HG03060 (cell line): ENCODE data around the gene ZFYVE1.
"Not testable (repeated sequence)": the region's sequence is repeated elsewhere in the genome, so short reads cannot be mapped to it uniquely, and the experiment has no call there.

Source experiments
- ATAC-seq: cut with Tn5 transposase; IDR thresholded peaks from one replicate; pipeline ENCODE4 v1.9.1; 2021; ENCODE audit warnings: low read depth, moderate number of reproducible peaks; ENCODE audit not compliant: unreplicated experiment

ZFYVE1 gene

DNA sequence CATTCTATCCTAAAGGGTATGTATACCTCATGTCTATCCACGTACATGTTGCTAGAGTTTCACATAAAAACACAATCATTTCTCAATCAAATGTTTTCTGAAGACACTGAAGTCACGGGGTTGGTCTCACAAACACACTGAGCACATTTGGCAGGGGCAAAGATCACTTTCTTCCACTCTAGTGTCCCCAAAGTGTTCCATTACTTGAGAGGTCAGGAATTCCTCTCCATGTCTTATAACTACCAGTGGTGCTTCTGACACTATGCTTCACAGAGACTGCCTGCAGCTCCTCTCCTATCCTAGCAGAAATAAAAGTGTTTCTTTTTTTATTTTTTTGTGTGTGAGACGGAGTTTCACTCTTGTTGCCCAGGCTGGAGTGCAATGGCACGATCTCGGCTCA is 19.1 kb downstream of the ZFYVE1 start:
- no peak for ATAC-seq

DNA sequence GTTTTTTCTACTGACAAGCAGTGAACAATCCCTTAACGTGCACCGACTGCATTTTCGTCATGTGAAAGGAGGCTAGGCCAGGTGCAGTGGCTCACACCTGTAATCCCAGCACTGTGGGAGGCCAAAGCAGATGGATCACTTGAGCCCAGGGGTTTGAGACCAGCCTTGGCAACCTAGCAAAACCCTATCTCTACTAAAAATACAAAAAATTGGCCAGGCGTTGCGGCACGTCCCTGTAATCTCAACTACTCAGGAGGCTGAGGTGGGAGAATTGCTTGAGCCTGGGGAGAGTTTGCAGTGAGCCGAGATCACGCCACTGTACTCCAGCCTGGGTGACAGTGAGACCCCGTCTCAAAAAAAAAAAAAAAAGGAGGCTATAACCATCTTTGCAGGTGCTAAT is 22.3 kb downstream of the ZFYVE1 start:
- ATAC-seq, result not testable (repeated sequence)

DNA sequence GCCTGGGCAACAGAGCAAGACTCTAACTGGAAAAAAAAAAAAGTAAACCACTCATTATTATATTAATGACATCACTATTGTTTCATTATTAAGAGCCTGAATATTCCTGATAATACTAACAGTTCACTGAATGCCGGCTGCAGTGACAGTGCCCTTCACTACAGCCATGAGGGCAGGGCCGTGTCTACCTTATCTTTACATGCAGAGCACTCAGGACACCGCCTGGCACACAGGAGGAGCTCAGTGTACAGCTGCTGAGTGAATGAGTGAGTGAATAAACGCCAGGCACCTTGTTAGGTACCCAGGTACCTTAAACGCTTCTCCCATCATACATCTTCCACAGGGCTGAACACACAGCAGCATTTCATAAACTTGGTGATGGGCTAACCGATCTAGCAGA is 23.2 kb downstream of the ZFYVE1 start:
- ATAC-seq, result no peak

DNA sequence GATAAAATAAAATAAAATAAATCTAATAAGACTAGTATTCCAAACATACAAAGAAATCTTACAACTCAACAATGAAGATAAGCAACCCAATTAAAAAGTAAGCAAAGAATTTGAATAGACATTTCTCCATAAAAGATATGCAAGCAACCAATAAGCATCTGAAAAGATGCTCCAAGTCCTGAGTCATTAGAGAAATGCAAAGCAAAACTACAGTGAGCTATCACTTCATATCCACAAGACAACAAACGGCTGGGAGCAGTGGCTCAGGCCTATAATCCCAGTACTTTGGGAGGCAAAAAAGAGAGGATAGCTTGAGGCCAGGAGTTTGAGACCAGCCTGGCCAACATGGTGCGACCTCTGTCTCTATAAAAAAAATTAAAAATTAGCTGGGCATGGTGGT is 26.8 kb downstream of the ZFYVE1 start:
- ATAC-seq, result no peak

DNA sequence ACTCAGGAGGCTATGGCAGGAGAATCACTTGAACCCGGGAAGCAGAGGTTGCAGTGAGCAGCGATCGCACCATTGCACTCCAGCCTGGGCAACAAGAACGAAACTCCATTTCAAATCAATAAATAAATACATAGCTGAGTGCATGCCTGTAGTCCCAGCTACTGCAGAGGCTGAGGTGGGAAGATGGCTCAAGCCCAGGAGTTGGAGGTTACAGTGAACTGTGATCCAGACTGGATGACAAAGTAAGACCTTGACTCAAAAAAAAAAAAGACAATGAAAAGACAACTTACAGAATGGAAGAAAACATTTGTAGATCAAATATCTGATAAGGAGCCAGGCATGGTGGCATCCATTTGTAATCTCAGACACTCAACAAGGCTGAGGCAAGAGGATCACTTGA is 27.6 kb downstream of the ZFYVE1 start:
- no peak for ATAC-seq

DNA sequence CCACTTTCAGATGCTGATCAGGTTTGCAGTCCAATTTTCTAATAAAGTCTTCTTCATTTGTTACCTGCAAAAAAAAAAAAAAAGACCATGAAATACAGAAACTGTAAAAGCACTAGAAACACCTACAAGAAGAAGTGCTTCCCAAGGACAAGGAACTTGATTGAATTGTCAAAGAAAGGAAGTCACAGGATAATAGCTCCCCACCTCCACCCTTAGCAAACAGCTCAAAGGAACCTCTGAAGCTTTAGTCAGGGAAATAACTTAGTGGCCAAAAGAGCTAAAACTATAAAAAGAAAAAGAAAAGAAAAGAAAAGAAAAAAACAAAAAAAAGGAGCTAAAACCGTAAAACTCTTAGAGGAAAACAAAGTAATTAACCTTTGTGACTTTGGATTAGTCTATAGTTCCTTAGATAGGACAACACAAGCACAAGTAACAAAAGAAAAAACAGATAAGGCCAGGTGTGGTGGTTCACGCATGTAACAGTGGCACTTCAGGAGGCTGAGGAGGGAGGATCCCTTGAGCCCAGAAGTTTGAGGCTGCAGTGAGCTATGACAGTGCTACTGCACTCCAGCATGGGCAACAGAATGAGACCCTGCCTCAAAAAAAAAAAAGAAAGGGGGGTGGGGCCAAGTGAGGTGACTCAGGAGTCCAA is 28.5 kb downstream of the ZFYVE1 start:
- no peak for ATAC-seq

DNA sequence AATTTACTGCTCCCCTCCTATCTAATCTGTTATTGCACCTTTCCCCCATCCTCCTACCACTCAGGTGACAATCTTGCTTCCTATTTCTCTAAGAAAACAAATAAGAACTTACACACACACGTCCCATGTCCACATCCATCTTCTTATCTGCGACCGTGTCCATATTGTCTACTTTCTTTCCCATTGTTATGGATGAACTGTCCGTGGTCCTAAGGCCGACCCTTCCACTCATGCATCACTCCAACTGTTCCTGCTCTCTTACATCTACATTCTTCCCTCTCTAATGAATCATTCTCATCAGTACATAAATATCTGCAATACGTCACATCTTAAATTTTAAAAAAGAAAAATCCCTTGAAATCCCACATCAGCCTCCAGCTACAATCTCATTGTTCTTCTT is 30.0 kb downstream of the ZFYVE1 start:
- no peak for ATAC-seq

DNA sequence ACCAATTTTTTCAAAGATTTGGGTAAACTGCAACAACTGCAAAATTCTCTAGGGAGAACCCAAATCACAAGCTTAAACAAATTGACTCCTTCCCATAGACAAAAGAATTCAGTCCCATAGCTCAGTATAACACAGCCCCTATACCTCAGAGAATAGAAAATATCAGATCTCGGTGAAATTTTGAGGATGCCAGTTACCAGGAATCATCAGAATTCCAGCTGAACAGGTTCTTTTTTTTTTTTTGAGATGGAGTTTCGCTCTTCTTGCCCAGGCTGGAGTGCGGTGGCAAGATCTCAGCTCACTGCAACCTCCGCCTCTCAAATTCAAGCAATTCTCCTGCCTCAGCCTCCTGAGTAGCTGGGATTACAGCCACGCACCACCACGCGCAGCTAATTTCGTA is 36.7 kb downstream of the ZFYVE1 start:
- ATAC-seq, result no peak

DNA sequence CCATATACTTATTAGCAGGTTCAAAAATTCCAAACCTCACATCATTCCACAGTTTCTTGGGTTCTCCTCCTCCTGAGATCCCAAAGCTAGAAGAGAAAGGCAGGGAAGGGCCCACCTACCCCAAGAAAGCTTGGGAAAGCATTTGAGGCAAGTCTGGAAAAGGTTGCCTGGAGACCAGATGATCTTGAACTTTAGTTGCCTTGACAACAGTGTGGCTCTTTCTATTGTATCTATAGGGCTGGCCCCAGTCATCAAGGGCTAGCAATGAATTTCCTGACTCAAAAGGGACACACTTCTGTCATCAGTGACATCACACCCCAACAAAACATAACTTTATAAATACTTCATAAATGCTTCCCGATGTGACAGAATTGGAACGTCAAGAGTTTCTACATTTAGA is 40.0 kb downstream of the ZFYVE1 start:
- no peak for ATAC-seq

DNA sequence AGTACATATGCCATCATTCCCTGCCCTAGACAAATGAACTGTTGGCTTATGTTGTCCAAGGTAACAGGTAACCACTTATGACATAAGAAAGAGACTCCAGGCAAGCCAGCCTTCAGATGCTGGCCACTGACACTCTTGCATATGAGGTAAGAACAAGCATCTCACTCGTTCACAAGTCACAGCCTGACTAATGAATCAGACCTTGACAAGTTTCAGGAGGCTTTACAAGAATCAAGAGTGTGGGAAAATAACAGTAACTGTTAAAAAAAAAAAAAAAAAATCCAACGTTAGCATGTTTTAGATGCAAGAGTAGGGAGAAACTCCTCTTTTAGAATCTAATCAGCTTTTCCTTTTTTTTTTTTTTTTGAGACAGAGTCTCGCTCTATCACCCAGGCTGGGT is 40.7 kb downstream of the ZFYVE1 start:
- no peak for ATAC-seq

DNA sequence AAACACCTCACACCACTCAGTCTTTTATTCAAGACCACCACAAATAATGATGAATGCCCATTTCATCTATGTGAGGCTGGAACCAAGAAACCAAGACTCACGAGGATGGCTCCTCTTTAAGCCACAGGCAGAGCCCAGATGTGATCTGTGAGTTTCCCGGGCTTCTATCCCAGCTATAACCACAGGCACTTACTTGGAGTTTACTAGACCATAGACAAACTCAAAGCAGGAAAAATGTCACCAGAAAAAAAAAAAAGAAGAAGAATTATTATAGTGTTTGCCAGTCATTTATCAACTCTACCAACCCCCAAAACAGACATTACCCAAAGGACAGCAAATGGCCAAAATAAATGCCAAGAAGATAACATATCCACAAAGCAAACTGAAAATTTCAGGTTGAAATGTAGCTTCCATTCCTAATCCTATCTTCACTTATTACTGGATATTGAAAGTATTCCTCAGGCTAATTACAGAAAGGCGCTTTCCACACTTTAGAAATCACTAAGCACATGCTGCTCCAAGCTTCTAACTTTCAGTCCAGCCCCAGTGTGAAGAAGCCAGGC is 44.7 kb downstream of the ZFYVE1 start:
- no peak for ATAC-seq

DNA sequence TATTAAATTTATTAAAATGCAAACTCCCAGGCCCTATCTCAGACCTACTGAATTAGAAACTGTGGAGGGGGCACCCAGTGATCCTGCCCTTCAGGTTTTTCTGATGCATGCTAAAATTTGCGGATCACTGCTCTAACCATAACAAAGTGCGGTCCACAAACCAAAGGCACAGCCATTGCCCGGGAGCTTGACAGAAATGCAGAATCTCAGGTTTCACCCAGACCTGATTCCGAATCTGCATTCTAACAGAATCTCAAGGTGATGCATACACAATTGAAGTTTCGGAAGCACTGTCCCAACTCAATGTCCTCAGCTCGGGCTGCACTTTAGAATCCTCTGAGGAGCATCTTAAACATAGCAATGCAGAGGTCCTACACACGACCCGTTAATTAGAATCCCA is 46.0 kb downstream of the ZFYVE1 start:
- no peak for ATAC-seq

DNA sequence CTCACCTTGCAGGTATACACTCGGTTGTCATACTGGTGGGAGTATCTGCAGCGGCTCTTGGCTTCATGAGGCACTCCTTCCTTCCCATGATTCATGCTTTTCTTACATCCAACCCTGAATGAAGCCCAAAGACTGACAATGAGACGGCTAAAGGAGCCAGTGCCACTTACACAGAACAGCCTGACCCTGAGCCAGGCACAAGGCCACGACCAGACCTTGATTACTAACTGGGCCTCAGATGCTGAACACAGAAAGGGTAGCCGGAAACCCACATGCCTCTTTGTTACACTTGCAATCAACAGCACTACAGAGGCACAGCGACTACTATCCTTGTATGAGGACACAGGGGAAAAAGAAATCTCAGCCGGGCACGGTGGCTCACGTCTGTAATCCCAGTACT is 48.0 kb downstream of the ZFYVE1 start:
- no peak for ATAC-seq

DNA sequence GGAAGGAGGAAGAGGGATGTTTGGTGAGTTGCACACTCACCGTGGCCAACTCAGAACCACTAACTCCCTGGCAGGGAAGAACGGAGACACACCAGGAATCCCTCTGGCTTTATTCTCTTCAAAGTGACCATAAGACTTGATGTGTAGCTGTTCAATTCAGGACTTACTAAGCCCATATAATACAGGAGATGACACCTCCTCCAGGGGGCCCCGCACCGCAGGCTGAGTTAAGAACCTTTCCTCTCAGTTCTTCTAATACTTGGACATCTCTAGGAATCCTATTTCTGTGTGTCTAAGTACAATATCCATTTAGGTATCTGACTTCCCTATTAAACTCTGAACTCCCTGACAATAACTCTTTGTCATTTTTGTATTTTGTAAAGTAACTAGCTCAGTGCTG is 51.1 kb downstream of the ZFYVE1 start:
- no peak for ATAC-seq

DNA sequence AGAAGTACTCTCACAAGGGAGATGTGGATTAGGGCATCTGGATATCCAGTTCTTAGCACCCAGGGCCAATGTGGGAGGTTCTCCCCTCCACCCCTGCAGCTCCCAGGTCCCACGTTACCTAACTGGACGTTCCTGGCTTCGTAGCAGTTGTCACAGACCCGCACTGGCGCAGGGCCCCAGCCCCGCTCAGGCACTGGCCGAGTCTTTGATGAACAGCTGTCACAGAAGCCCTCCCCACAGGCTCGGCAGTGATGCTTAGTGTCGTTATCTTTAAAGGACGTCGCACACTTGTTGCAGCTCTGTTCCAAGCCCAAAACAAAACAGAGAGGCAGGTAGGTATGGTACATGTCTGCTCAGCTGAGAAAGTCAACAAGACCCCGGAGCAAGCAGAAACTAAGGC is 52.2 kb downstream of the ZFYVE1 start:
- no peak for ATAC-seq

DNA sequence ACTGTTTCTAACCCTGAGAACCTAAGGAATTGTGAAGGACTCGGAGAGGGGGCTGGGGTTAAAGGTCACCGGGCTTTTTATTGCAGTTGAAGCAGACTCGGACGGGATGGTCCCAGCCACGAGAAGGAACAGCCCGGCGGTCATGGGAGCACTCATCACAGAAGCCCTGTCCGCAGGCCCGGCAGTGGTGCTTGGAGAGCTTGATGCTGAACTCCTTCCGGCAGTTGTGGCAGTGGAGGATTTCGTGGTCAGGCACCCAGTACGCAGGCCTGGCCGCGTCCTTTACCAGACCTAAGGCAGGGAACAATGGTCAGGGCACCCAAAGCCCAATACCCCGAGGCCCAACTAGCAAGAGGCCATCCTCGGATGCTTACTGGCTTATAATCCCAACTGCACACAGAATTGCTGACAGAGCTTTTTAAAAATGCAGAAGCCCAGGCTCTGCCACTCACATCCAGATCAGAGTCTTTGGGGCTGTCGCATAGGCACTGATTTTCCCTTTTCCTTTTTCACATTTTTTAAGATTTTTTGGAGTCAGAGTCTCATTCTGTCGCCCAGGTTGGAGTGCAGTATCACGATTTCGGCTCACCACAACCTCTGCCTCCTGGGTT is 56.0 kb downstream of the ZFYVE1 start:
- no peak for ATAC-seq

DNA sequence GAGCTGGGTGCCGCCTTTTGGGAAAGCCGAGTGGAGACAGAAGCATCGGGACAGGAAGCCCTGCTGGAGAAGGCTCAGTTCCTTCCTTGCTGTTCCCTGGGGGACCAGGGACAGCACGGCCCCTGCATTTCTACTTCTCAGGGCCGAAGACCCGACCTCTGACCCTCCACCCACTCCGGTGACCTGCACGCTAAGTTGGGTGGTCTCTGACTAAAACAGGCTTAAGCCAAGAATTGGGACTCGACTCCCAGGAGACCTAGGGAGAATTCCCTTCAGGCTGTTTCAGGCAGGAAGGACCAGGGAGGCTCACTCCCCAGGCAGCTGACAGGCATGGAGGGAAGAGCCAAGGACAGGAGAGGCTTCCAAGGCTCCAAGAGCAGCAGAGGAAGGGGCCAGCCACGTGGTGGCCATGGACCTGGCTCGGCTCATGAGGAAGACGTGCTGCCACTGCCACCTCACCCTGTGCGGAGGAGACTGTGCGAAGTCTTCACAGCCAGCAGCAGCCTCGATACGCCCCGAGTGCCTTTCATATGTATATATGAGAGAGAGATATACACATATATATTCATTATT is 56.8 kb downstream of the ZFYVE1 start:
- ATAC-seq, result no peak

DNA sequence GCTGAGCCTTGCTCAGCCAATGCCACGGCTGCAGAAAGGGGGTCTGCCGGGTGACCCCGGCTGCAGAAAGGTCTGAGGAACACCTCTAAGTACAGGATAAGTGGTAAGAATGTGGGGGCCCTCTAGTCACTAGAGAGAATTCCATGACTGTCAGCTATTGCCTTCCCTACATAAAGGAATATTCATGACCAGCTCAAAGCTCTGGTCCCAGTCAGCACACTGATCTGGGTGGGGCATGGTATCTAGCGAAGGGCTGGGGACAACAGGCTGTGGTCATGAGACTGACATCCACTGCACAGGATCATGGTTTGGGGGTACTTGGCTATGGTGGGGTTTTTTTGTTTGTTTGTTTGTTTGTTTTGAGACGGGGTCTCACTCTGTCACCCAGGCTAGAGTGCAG is 58.6 kb downstream of the ZFYVE1 start:
- no peak for ATAC-seq

DNA sequence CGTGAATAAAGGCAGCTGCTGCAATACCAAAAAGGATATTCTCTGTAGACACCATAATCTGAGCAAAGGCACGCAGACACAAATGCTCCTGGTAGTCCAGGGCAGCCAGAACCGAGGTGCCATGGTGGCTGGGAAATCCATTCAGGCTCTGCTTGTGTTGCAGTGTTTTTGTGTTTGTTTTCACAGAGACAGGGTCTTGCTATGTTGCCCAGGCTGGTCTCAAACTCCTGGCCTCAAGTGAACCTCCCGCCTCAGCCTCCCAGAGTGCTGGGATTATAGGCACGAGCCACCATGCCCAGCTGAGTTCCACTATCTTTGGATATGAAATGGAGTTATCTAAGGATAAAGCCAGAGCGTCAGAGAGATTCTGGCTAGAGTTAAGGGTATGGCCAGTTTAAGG is 60.9 kb downstream of the ZFYVE1 start:
- no peak for ATAC-seq

DNA sequence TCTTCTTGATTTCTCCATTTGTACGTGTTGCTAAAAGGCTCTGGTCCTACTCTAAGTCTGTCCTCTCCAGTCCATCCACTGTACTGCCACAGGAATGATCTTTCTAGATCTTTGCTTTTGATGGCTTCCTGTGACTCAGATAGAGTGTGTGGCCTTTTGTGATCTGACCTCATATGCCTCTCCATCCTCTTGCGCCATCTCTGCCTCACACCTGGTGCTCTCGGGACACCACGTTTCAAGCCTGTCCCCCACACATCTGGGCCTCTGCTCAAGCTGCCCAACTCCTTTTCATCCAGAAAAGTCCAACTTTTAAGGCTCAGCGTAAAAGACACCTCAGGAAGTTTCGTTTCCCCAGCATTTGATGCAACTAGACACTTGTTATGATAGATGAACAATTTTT is 61.7 kb downstream of the ZFYVE1 start:
- no peak for ATAC-seq

DNA sequence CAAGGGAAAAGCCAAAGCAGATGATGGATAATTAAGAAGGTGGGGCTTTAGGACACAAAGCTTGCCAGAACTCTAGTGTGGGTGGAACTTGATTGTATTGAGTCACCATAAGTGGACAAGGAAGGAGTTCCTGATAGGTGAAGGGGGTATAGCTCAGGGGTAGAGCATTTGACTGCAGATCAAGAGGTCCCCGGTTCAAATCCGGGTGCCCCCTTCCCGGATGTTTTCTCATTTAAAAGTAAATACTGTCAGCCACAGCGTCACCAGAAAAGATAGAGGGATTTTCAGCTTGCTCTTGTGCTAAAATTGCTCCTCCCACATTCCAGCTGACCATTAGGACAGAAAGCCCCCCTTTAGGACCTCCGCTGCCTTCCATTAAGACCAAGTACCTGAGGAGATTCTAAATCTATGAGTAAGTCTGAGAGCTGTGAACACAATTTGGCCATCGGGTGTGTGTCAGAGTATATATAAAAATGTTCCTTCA is 64.0 kb downstream of the ZFYVE1 start:
- no peak for ATAC-seq

DNA sequence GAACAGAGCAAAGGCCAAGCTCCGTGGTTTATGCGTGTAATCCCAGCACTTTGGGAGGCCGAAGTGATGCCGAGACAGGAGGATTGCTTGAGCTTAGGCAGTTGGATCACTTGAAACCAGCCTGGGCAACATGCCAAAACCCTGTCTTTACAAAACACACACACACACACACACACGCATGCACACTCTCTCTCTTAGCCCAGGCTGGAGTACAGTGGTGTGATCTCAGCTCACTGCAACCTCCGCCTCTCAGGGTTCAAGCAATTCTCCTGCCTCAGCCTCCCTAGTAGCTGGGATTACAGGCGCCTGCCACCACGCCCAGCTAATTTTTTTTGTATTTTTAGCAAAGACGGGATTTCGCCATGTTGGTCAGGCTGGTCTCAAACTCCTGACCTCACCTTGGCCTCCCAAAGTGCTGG is 64.6 kb downstream of the ZFYVE1 start:
- not testable (repeated sequence) for ATAC-seq
